HG02588 (cell line): ENCODE results near the gene MAN2A1.
"Not testable (repeated sequence)": the region's sequence is repeated elsewhere in the genome, so short reads cannot be mapped to it uniquely, and the experiment has no call there.

Source experiments
- ATAC-seq: cut with Tn5 transposase; IDR thresholded peaks from one replicate; pipeline ENCODE4 v1.9.1; 2021; ENCODE audit warnings: mild to moderate bottlenecking, moderate library complexity; ENCODE audit not compliant: unreplicated experiment

The MAN2A1 gene

GRCh38 chr5:109812698-109813097 is 123.0 kb downstream of the MAN2A1 start:
- ATAC-seq, result no peak

GRCh38 chr5:109816732-109817131 is 127.0 kb downstream of the MAN2A1 start:
- ATAC-seq, result no peak

- ATAC-seq, result no peak
Measured at GRCh38 chr5:109819878-109820277, 130.2 kb downstream of the MAN2A1 start.

GRCh38 chr5:109823597-109823996 is 133.9 kb downstream of the MAN2A1 start:
- no peak for ATAC-seq

GRCh38 chr5:109825450-109825849 is 135.7 kb downstream of the MAN2A1 start:
- ATAC-seq, result no peak

- ATAC-seq, result no peak
Measured at GRCh38 chr5:109826426-109826825, 136.7 kb downstream of the MAN2A1 start.

GRCh38 chr5:109829331-109829730 is 139.6 kb downstream of the MAN2A1 start:
- ATAC-seq, result no peak

GRCh38 chr5:109830955-109831502 is 141.3 kb downstream of the MAN2A1 start:
- ATAC-seq, result no peak

- ATAC-seq, result not testable (repeated sequence)
Measured at GRCh38 chr5:109832207-109833188, 142.8 kb downstream of the MAN2A1 start.

GRCh38 chr5:109833946-109834345 is 144.2 kb downstream of the MAN2A1 start:
- no peak for ATAC-seq

- ATAC-seq, result no peak
Measured at GRCh38 chr5:109836280-109836679, 146.6 kb downstream of the MAN2A1 start.

GRCh38 chr5:109837231-109837861 is 147.6 kb downstream of the MAN2A1 start:
- ATAC-seq, result no peak

GRCh38 chr5:109838157-109838556 is 148.4 kb downstream of the MAN2A1 start:
- ATAC-seq, result no peak

GRCh38 chr5:109844148-109844547 is 154.4 kb downstream of the MAN2A1 start:
- ATAC-seq, result no peak

GRCh38 chr5:109844695-109845094 is 155.0 kb downstream of the MAN2A1 start:
- ATAC-seq, result no peak

GRCh38 chr5:109848130-109848529 is 158.4 kb downstream of the MAN2A1 start:
- ATAC-seq, result no peak

GRCh38 chr5:109849478-109850088 is 159.9 kb downstream of the MAN2A1 start:
- ATAC-seq, result no peak

- ATAC-seq, result no peak
Measured at GRCh38 chr5:109852371-109853155, 162.8 kb downstream of the MAN2A1 start.

- ATAC-seq, result no peak
Measured at GRCh38 chr5:109853377-109853776, 163.7 kb downstream of the MAN2A1 start.

GRCh38 chr5:109855056-109855455 is 165.3 kb downstream of the MAN2A1 start:
- no peak for ATAC-seq
